ENCODE measurements around the gene MTFP1. TPM values are rescaled to one million over a fixed set of nuclear protein-coding genes. Genes with fewer than 3 reads are reported as not detected.

The MTFP1 gene
- total RNA-seq, 2 experiments from 2014 or later = 50.5 to 54.5 TPM

DNA sequence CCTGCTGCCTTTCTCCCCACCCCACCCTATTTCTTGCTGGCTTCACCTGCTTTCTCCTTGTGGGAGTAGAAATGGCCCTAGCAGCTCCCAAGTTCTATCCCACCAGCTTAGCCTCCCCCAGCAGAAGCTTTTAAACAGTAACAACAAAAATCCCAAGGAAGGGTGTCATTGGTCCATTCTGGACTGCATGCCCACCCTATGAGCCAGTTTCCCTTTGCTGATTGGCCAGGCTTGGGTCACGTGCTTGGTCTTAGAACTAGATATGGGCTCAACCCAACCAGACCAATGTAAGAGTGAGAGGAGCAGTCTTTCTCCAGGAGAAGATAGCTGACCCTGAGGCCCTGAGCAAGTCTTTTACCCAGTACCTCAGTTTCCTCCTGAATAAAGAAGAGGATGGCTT is 2.3 kb downstream of the MTFP1 start:
- Mint-ChIP-seq H3K27me3 (no peaks in the 10 kb centered on the region), H3K9me3 (no peaks in the 10 kb centered on the region), H3K36me3 (peaks cover 19% of the 10 kb centered on the region), H3K4me3 (no peak overlapping the region), H3K27ac (no peak overlapping the region), H3K4me1 (ENCODE audit: low read depth) (peaks cover 26% of the 10 kb centered on the region)
- intact Hi-C loops (cut with micrococcal nuclease) = loop anchor here (10.0 kb wide), 1 partner anchor 263 kb away; no protein-coding TSS in a partner anchor
- POLR2A ChIA-PET = interaction anchor here (0.6 kb wide), 1 partner anchor 173 kb away, joined by 3 read pairs; no protein-coding TSS in a partner anchor
- DNase-seq = no peak
- CTCF ChIA-PET = interaction anchor here (0.6 to 7.1 kb wide), 2 partner anchors 17 to 32 kb away, joined by 4 to 67 read pairs; partner anchors contain the start of gene SEC14L2

DNA sequence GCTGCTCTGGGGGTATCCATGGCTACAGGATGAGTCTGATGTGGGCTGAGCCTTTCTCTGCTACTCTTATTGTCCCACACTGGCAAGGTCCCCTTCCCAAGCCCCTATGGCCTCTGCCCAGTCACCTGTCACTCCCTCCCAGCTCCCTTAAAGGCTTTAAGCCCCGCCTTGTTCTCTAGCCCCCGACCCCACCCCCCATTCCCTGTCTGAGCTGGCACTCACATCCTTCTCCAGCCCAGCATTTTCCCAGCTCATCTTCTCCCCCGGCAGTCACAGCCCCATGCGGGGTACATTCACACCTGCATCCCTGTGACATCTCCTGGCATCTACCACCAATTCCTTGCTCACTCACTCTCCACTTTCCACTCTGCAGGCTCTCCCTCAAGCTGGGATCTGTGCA is 4.3 kb downstream of the MTFP1 start:
- H3K4me3 Mint-ChIP-seq = no peak overlapping the region
- H3K9me3 Mint-ChIP-seq = no peaks in the 10 kb centered on the region
- peaks cover 20% of the 10 kb centered on the region for H3K36me3 Mint-ChIP-seq
- CTCF ChIA-PET = interaction anchor here (0.6 to 1.5 kb wide), 3 partner anchors 15 to 75 kb away, joined by 3 to 6 read pairs (median 5); no protein-coding TSS in a partner anchor
- POLR2A ChIA-PET = no interaction called here
- no peak overlapping the region for H3K27ac Mint-ChIP-seq
- DNase-seq = no peak
- H3K4me1 Mint-ChIP-seq (ENCODE audit: low read depth) = peaks cover 27% of the 10 kb centered on the region
- no peaks in the 10 kb centered on the region for H3K27me3 Mint-ChIP-seq
- intact Hi-C loops (cut with micrococcal nuclease) = loop anchor here (10.0 kb wide), 1 partner anchor 265 kb away; no protein-coding TSS in a partner anchor

- intact Hi-C loops (cut with micrococcal nuclease) = no loop called here
- H3K27me3 Mint-ChIP-seq = no peaks in the 10 kb centered on the region
- no peak overlapping the region for H3K4me3 Mint-ChIP-seq
- peaks cover 28% of the 10 kb centered on the region for H3K36me3 Mint-ChIP-seq
- peaks cover 34% of the 10 kb centered on the region for H3K4me1 Mint-ChIP-seq (ENCODE audit: low read depth)
- H3K9me3 Mint-ChIP-seq = peaks cover 8% of the 10 kb centered on the region
- DNase-seq = no peak
- POLR2A ChIA-PET = no interaction called here
- CTCF ChIA-PET = interaction anchor here (1.4 to 1.5 kb wide), 4 partner anchors 17 to 143 kb away, joined by 4 to 7 read pairs (median 6); partner anchors contain the start of gene RNF215
- no peak overlapping the region for H3K27ac Mint-ChIP-seq
Observed at GRCh38 chr22:30430933-30431332, 5.4 kb downstream of the MTFP1 start.

DNA sequence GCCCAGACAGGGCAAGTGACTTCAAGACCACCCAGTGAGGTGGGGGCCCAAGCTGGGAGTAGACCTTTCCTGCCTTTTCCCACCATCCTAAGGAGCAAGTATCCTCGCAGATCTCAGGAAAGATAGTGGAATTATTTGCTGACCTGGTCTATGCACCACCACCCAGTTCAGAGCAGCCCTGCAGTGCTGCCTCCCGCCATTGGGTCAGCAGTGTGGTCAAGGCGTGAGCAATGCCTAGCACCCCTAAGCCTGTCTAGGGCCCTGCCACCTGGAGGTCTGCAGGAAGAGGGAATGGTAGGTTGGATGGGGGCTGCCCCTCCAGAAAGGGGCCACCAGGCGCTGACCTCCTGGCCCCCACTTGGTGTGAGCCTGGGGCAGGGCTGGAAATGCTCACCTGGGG is 6.5 kb downstream of the MTFP1 start:
- Mint-ChIP-seq H3K27me3 (no peaks in the 10 kb centered on the region), H3K4me3 (no peak overlapping the region), H3K9me3 (peaks cover 10% of the 10 kb centered on the region), H3K4me1 (ENCODE audit: low read depth) (peaks cover 24% of the 10 kb centered on the region), H3K27ac (no peak overlapping the region), H3K36me3 (peaks cover 25% of the 10 kb centered on the region)
- no peak for DNase-seq
- ChIA-PET CTCF (interaction anchor here (0.8 to 1.2 kb wide), 2 partner anchors 13 to 144 kb away, joined by 3 to 6 read pairs; no protein-coding TSS in a partner anchor), POLR2A (no interaction called here)
- intact Hi-C loops (cut with micrococcal nuclease) = no loop called here

DNA sequence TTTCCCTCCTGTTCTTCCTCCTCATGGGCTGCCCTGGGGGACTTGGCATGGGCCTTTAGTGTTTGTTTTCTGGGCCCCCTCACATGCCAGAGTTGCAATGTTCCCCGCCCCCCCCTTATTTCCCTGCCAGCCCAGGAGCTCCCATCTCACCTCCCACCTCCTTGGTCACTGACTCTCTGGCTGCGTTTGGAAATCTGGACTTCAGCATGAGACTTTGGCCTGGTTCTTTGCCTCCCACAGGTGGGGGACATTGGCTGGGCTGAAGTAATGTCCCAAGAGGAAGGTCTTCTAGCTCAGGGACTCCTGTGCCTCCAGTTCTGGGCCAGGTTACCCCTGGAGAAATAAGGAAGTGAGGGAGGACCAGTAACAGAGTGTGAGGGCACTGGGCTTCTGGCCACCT is 7.0 kb downstream of the MTFP1 start:
- POLR2A ChIA-PET = no interaction called here
- Mint-ChIP-seq H3K27me3 (no peaks in the 10 kb centered on the region), H3K27ac (no peak overlapping the region), H3K4me3 (no peak overlapping the region), H3K36me3 (peaks cover 21% of the 10 kb centered on the region), H3K9me3 (peaks cover 10% of the 10 kb centered on the region), H3K4me1 (ENCODE audit: low read depth) (peaks cover 20% of the 10 kb centered on the region)
- CTCF ChIA-PET = interaction anchor here (0.8 to 1.2 kb wide), 2 partner anchors 12 to 145 kb away, joined by 3 to 6 read pairs; no protein-coding TSS in a partner anchor
- no peak for DNase-seq
- intact Hi-C loops (cut with micrococcal nuclease) = no loop called here

DNA sequence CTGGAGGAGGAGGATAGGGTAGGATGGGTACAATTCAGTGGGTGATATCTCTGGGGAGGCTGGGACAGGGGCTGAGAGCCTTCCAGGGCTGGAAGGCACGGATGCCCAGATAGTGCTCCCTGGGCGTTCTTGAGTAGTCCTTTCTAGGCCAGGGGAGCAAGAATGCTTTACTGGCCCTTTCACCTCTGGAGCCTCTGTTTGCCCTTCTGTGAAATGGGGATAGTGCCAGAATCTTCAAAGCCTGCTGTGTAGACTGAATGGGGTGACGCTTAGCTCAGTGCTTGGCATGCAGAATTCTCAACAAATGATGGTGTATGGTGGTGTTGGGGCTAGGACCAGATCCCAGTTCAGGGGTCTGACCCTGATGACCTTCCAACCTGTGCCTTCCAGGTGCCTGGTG is 7.7 kb downstream of the MTFP1 start:
- DNase-seq = no peak
- peaks cover 20% of the 10 kb centered on the region for H3K4me1 Mint-ChIP-seq (ENCODE audit: low read depth)
- H3K27me3 Mint-ChIP-seq = no peaks in the 10 kb centered on the region
- CTCF ChIA-PET = interaction anchor here (1.2 to 1.9 kb wide), 2 partner anchors 10 to 12 kb away, joined by 4 to 6 read pairs; no protein-coding TSS in a partner anchor
- intact Hi-C loops (cut with micrococcal nuclease) = no loop called here
- peaks cover 17% of the 10 kb centered on the region for H3K36me3 Mint-ChIP-seq
- peaks cover 10% of the 10 kb centered on the region for H3K9me3 Mint-ChIP-seq
- H3K27ac Mint-ChIP-seq = no peak overlapping the region
- H3K4me3 Mint-ChIP-seq = no peak overlapping the region
- POLR2A ChIA-PET = interaction anchor here (1.3 kb wide), 1 partner anchor 9 kb away, joined by 5 read pairs; no protein-coding TSS in a partner anchor

DNA sequence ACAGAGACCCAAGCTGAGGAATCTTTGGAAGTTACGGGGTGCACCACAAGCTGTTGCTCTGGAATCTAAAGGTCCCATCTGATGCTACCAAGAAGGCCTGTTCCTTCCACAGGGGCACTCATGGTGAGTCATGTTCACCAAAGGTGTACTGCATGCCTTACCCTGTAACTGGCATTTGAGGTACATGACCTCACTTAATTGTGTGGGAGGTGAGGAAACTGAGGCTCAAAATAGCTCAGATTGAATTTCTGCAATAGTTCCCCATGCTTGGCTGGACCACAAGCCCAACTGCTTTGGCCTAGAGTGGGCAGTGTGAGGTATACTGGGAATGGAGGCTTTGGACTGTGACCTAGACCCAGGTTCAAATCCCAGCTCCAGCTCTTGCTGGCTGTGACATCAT is 8.2 kb downstream of the MTFP1 start:
- intact Hi-C loops (cut with micrococcal nuclease) = no loop called here

DNA sequence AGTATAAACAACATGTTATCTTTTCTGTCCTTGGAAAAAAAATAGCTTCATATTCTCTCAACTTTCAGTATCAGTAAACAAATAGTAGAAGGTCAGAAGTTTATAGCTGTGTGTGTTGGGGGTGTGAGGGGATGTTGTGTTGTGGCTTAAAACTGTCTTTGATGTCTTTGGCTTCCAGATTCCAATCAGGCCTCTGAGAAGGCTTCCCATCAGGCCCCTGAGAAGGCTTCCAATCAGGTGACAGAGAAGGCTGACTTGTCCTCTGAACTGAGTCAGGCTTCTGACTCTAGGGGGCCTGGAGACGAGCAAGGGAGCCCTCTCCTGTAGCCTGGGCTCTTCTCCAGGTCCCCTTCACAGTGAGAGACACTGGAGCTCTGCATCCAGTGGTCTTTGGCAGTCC is 9.3 kb downstream of the MTFP1 start:
- intact Hi-C loops (cut with micrococcal nuclease) = loop anchor here (1.0 kb wide), 1 partner anchor 9 kb away; no protein-coding TSS in a partner anchor
- DNase-seq = no peak
- peaks cover 15% of the 10 kb centered on the region for H3K36me3 Mint-ChIP-seq
- POLR2A ChIA-PET = no interaction called here
- no peaks in the 10 kb centered on the region for H3K27me3 Mint-ChIP-seq
- peak overlapping the region; percentile 77 for H3K4me3 Mint-ChIP-seq
- peak overlapping the region; percentile 93 for H3K27ac Mint-ChIP-seq
- H3K4me1 Mint-ChIP-seq (ENCODE audit: low read depth) = peaks cover 20% of the 10 kb centered on the region
- CTCF ChIA-PET = interaction anchor here (0.6 to 1.9 kb wide), 7 partner anchors 8 to 147 kb away, joined by 3 to 4 read pairs (median 4); partner anchors contain the start of gene RNF215
- peaks cover 10% of the 10 kb centered on the region for H3K9me3 Mint-ChIP-seq

More for the DNA sequence above, 8.2 kb downstream of the MTFP1 start:
- Mint-ChIP-seq H3K27ac (no peak overlapping the region), H3K9me3 (peaks cover 10% of the 10 kb centered on the region), H3K4me1 (ENCODE audit: low read depth) (peaks cover 20% of the 10 kb centered on the region), H3K27me3 (no peaks in the 10 kb centered on the region), H3K36me3 (peaks cover 15% of the 10 kb centered on the region), H3K4me3 (no peak overlapping the region)
- DNase-seq = no peak
- ChIA-PET CTCF (interaction anchor here (1.9 kb wide), 1 partner anchor 9 kb away, joined by 4 read pairs; no protein-coding TSS in a partner anchor), POLR2A (interaction anchor here (1.3 kb wide), 1 partner anchor 10 kb away, joined by 5 read pairs; no protein-coding TSS in a partner anchor)

DNA sequence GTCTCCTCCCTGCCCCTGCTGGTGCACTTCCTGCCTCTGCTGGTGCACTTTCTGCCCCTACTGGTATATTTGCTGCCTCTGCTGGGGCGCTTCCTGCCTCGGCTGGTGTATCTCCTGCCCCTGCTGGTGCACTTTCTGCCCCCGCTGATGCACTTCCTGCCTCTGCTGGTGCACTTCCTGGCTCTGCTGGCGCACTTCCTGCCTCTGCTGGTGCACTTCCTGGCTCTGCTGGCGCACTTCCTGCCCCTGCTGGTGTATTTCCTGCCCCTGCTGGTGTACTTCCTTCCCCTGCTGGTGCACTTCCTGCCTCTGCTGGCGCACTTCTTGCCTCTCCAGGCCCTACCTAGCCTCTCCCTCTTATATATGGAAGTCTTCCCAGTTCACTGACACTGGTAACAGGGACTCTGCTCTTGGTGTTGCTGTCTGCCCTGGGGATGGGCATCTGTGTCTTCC is 10.1 kb downstream of the MTFP1 start:
- H3K4me3 Mint-ChIP-seq = peak overlapping the region; percentile 77
- H3K36me3 Mint-ChIP-seq = peaks cover 15% of the 10 kb centered on the region
- peaks cover 10% of the 10 kb centered on the region for H3K9me3 Mint-ChIP-seq
- peak overlapping the region; percentile 93 for H3K27ac Mint-ChIP-seq
- ChIA-PET POLR2A (interaction anchor here (1.1 kb wide), 1 partner anchor 147 kb away, joined by 3 read pairs; no protein-coding TSS in a partner anchor), CTCF (interaction anchor here (0.6 to 3.5 kb wide), 7 partner anchors 9 to 594 kb away, joined by 3 to 22 read pairs (median 4); partner anchors contain the start of genes MTFP1 and RNF215)
- peaks cover 20% of the 10 kb centered on the region for H3K4me1 Mint-ChIP-seq (ENCODE audit: low read depth)
- peaks cover 5% of the 10 kb centered on the region for H3K27me3 Mint-ChIP-seq
- DNase-seq = peak; percentile 84
- intact Hi-C loops (cut with micrococcal nuclease) = loop anchor here (1.0 kb wide), 1 partner anchor 9 kb away; no protein-coding TSS in a partner anchor

GRCh38 chr22:30436196-30436595 is 10.6 kb downstream of the MTFP1 start:
- H3K4me1 Mint-ChIP-seq (ENCODE audit: low read depth) = peaks cover 20% of the 10 kb centered on the region
- peaks cover 10% of the 10 kb centered on the region for H3K9me3 Mint-ChIP-seq
- H3K4me3 Mint-ChIP-seq = peak overlapping the region; percentile 77
- DNase-seq = no peak
- peaks cover 9% of the 10 kb centered on the region for H3K27me3 Mint-ChIP-seq
- intact Hi-C loops (cut with micrococcal nuclease) = no loop called here
- ChIA-PET POLR2A (interaction anchor here (1.1 to 1.8 kb wide), 2 partner anchors 14 to 148 kb away, joined by 3 to 6 read pairs; no protein-coding TSS in a partner anchor), CTCF (interaction anchor here (0.6 to 3.5 kb wide), 5 partner anchors 9 to 594 kb away, joined by 3 to 22 read pairs (median 4); partner anchors contain the start of gene MTFP1)
- peaks cover 15% of the 10 kb centered on the region for H3K36me3 Mint-ChIP-seq
- H3K27ac Mint-ChIP-seq = peak overlapping the region; percentile 93

DNA sequence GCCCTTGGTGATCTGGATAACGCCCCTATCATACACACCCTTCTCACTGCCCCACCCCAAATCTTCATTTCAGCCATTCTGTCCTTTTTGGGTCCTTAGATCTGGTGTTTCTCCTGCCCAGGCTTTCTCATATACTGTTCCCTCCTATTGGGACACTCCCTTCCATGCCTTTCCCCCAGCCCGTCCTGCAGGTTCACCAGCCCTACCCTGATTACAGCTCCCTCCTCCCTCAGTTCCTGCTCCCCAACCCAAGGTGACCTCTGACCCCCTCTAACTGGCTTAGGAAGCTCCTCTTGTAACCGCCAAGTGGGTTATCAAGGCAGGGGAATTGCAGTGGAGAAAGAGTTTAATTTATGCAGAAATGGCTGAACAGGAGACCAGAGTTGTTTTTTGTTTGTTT is 13.0 kb downstream of the MTFP1 start:
- H3K36me3 Mint-ChIP-seq = peaks cover 16% of the 10 kb centered on the region
- H3K4me1 Mint-ChIP-seq (ENCODE audit: low read depth) = peaks cover 35% of the 10 kb centered on the region
- POLR2A ChIA-PET = interaction anchor here (1.6 kb wide), 1 partner anchor 13 kb away, joined by 5 read pairs; the partner anchor contains the start of gene MTFP1
- intact Hi-C loops (cut with micrococcal nuclease) = no loop called here
- H3K4me3 Mint-ChIP-seq = no peak overlapping the region
- CTCF ChIA-PET = interaction anchor here (3.5 kb wide), 1 partner anchor 12 kb away, joined by 22 read pairs; the partner anchor contains the start of gene MTFP1
- H3K27ac Mint-ChIP-seq = no peak overlapping the region
- peaks cover 16% of the 10 kb centered on the region for H3K27me3 Mint-ChIP-seq
- no peak for DNase-seq
- H3K9me3 Mint-ChIP-seq = peaks cover 10% of the 10 kb centered on the region

- peaks cover 16% of the 10 kb centered on the region for H3K36me3 Mint-ChIP-seq
- H3K27ac Mint-ChIP-seq = no peak overlapping the region
- DNase-seq = no peak
- ChIA-PET POLR2A (no interaction called here), CTCF (interaction anchor here (3.5 kb wide), 1 partner anchor 13 kb away, joined by 22 read pairs; the partner anchor contains the start of gene MTFP1)
- intact Hi-C loops (cut with micrococcal nuclease) = no loop called here
- H3K4me3 Mint-ChIP-seq = no peak overlapping the region
- peaks cover 16% of the 10 kb centered on the region for H3K27me3 Mint-ChIP-seq
- H3K9me3 Mint-ChIP-seq = peaks cover 10% of the 10 kb centered on the region
- peaks cover 32% of the 10 kb centered on the region for H3K4me1 Mint-ChIP-seq (ENCODE audit: low read depth)
Observed at GRCh38 chr22:30439226-30439625, 13.7 kb downstream of the MTFP1 start.

Measured in activated CD4-positive, alpha-beta memory T cell treated with anti-CD3 and anti-CD28 coated beads for 36 hours (primary cell).